ENCODE data around the gene KBTBD12. TPM values are rescaled to one million over a fixed set of nuclear protein-coding genes. Genes with fewer than 3 reads are reported as not detected.

Gene KBTBD12
- total and polyA plus RNA-seq, 10 of the 15 experiments (the other 5 are each of a cell fraction or from before 2014, with no cell fraction given) = 0.01 to 0.11 TPM; not detected in 8

Small RNA genes lying within 50 kb of the gene (small RNA-seq; reads per million reads assigned to genes)
- gene RNA5SP139 = 0.16 reads per million

Other genes with a start within 250 kb of the KBTBD12 start
- 5.7 and 7.1 TPM in 2 replicates for gene ABTB1, start 242.3 kb upstream of the KBTBD12 start, total RNA-seq (2014; rRNA removed)
- gene ABTB1, start 242.3 kb upstream of the KBTBD12 start, total RNA-seq (2014; rRNA removed; fragmentation: Illumina TruSeq; extraction: Trizol) = 1.9 and 2.1 TPM in 2 replicates
- gene ABTB1, start 242.3 kb upstream of the KBTBD12 start, total RNA-seq (2021) = 10.1 and 10.6 TPM in 2 replicates
- 4.1 and 7.2 TPM in 2 replicates for gene ABTB1, start 242.3 kb upstream of the KBTBD12 start, polyA plus RNA-seq (2011; rRNA removed)
- 1.0 and 2.4 TPM in 2 replicates for gene ABTB1, start 242.3 kb upstream of the KBTBD12 start, polyA plus RNA-seq (2014; fragmentation: Illumina TruSeq; extraction: Trizol)
- gene ABTB1, start 242.3 kb upstream of the KBTBD12 start, polyA plus RNA-seq (2014; fragmentation: Nextera tagmentation; extraction: Ambion mirVana) = under 1 TPM; 0.11 to 0.31 TPM
- gene ABTB1, start 242.3 kb upstream of the KBTBD12 start, polyA plus RNA-seq (2014; rRNA removed) = 10.2 and 12.9 TPM in 2 replicates
- gene ABTB1, start 242.3 kb upstream of the KBTBD12 start, polyA plus RNA-seq (2016; fragmentation: Nextera tagmentation; extraction: Ambion mirVana) = 1 to 10 TPM; 7.7 to 9.2 TPM
- gene MGLL, start 92.7 kb upstream of the KBTBD12 start, total RNA-seq (2014; rRNA removed) = 70.6 and 76.8 TPM in 2 replicates
- gene MGLL, start 92.7 kb upstream of the KBTBD12 start, total RNA-seq (2014; rRNA removed; fragmentation: Illumina TruSeq; extraction: Trizol) = 40.5 and 44.9 TPM in 2 replicates
- 103 and 112 TPM in 2 replicates for gene MGLL, start 92.7 kb upstream of the KBTBD12 start, total RNA-seq (2021)
- gene MGLL, start 92.7 kb upstream of the KBTBD12 start, polyA plus RNA-seq (2011; rRNA removed) = 35.1 and 70.0 TPM in 2 replicates
- gene MGLL, start 92.7 kb upstream of the KBTBD12 start, polyA plus RNA-seq (2014; fragmentation: Illumina TruSeq; extraction: Trizol) = 41.3 and 72.2 TPM in 2 replicates
- 10 to 100 TPM; 49.1 to 73.6 TPM for gene MGLL, start 92.7 kb upstream of the KBTBD12 start, polyA plus RNA-seq (2014; fragmentation: Nextera tagmentation; extraction: Ambion mirVana)
- 65.1 and 74.2 TPM in 2 replicates for gene MGLL, start 92.7 kb upstream of the KBTBD12 start, polyA plus RNA-seq (2014; rRNA removed)
- gene MGLL, start 92.7 kb upstream of the KBTBD12 start, polyA plus RNA-seq (2016; fragmentation: Nextera tagmentation; extraction: Ambion mirVana) = 100 to 1,000 TPM; 170 to 177 TPM
- gene SEC61A1, start 137.2 kb downstream of the KBTBD12 start, total RNA-seq (2014; rRNA removed) = 165 and 184 TPM in 2 replicates
- 102 and 112 TPM in 2 replicates for gene SEC61A1, start 137.2 kb downstream of the KBTBD12 start, total RNA-seq (2014; rRNA removed; fragmentation: Illumina TruSeq; extraction: Trizol)
- 167 and 189 TPM in 2 replicates for gene SEC61A1, start 137.2 kb downstream of the KBTBD12 start, total RNA-seq (2021)
- gene SEC61A1, start 137.2 kb downstream of the KBTBD12 start, polyA plus RNA-seq (2011; rRNA removed) = 126 and 145 TPM in 2 replicates
- gene SEC61A1, start 137.2 kb downstream of the KBTBD12 start, polyA plus RNA-seq (2014; fragmentation: Illumina TruSeq; extraction: Trizol) = 129 and 139 TPM in 2 replicates
- 1 to 10 TPM; 5.2 to 5.9 TPM for gene SEC61A1, start 137.2 kb downstream of the KBTBD12 start, polyA plus RNA-seq (2014; fragmentation: Nextera tagmentation; extraction: Ambion mirVana)
- 133 and 142 TPM in 2 replicates for gene SEC61A1, start 137.2 kb downstream of the KBTBD12 start, polyA plus RNA-seq (2014; rRNA removed)
- 100 to 1,000 TPM; 254 to 265 TPM for gene SEC61A1, start 137.2 kb downstream of the KBTBD12 start, polyA plus RNA-seq (2016; fragmentation: Nextera tagmentation; extraction: Ambion mirVana)
- 107 and 114 TPM in 2 replicates for gene RUVBL1, start 208.6 kb downstream of the KBTBD12 start, total RNA-seq (2014; rRNA removed)
- gene RUVBL1, start 208.6 kb downstream of the KBTBD12 start, total RNA-seq (2014; rRNA removed; fragmentation: Illumina TruSeq; extraction: Trizol) = 86.8 and 89.6 TPM in 2 replicates
- gene RUVBL1, start 208.6 kb downstream of the KBTBD12 start, total RNA-seq (2021) = 77.3 and 78.8 TPM in 2 replicates
- gene RUVBL1, start 208.6 kb downstream of the KBTBD12 start, polyA plus RNA-seq (2011; rRNA removed) = 44.7 and 59.0 TPM in 2 replicates
- 98.8 and 108 TPM in 2 replicates for gene RUVBL1, start 208.6 kb downstream of the KBTBD12 start, polyA plus RNA-seq (2014; fragmentation: Illumina TruSeq; extraction: Trizol)
- 10 to 100 TPM; 15.2 to 32.5 TPM for gene RUVBL1, start 208.6 kb downstream of the KBTBD12 start, polyA plus RNA-seq (2014; fragmentation: Nextera tagmentation; extraction: Ambion mirVana)
- 72.5 and 77.5 TPM in 2 replicates for gene RUVBL1, start 208.6 kb downstream of the KBTBD12 start, polyA plus RNA-seq (2014; rRNA removed)
- 100 to 1,000 TPM; 132 to 142 TPM for gene RUVBL1, start 208.6 kb downstream of the KBTBD12 start, polyA plus RNA-seq (2016; fragmentation: Nextera tagmentation; extraction: Ambion mirVana)
- 11.8 and 18.5 TPM in 2 replicates for gene EEFSEC, start 238.2 kb downstream of the KBTBD12 start, total RNA-seq (2014; rRNA removed)
- 5.1 TPM in 2 replicates for gene EEFSEC, start 238.2 kb downstream of the KBTBD12 start, total RNA-seq (2014; rRNA removed; fragmentation: Illumina TruSeq; extraction: Trizol)
- gene EEFSEC, start 238.2 kb downstream of the KBTBD12 start, total RNA-seq (2021) = 21.9 and 22.5 TPM in 2 replicates
- 4.0 and 13.6 TPM in 2 replicates for gene EEFSEC, start 238.2 kb downstream of the KBTBD12 start, polyA plus RNA-seq (2011; rRNA removed)
- gene EEFSEC, start 238.2 kb downstream of the KBTBD12 start, polyA plus RNA-seq (2014; fragmentation: Illumina TruSeq; extraction: Trizol) = 5.3 and 10.4 TPM in 2 replicates
- 1 to 10 TPM in 1 of 2 experiments, under 1 TPM in 1; 0.29 to 1.4 TPM for gene EEFSEC, start 238.2 kb downstream of the KBTBD12 start, polyA plus RNA-seq (2014; fragmentation: Nextera tagmentation; extraction: Ambion mirVana)
- gene EEFSEC, start 238.2 kb downstream of the KBTBD12 start, polyA plus RNA-seq (2014; rRNA removed) = 21.2 and 27.7 TPM in 2 replicates
- 10 to 100 TPM; 28.6 to 29.1 TPM for gene EEFSEC, start 238.2 kb downstream of the KBTBD12 start, polyA plus RNA-seq (2016; fragmentation: Nextera tagmentation; extraction: Ambion mirVana)

All from GM12878 (cell line).